SU-DHL-6 (cell line): ENCODE results near the gene POLN.

Source experiments
- CTCF ChIP-seq: fragments of 200-600 bp; sonication (generic); IDR thresholded peaks from one replicate; pipeline ENCODE4 v1.5.1; 2017; ENCODE audit warnings: antibody characterized with exemption, mild to moderate bottlenecking, low read length, moderate library complexity; ENCODE audit not compliant: insufficient read depth, poor library complexity, severe bottlenecking
- EZH2phosphoT487 ChIP-seq: fragments of 200-600 bp; sonication (generic), shearing (Covaris generic); conservative IDR thresholded peaks from 2 replicates; pipeline ENCODE4 v1.6.1; 2018; ENCODE audit warnings: mild to moderate bottlenecking, antibody characterized with exemption, low read length, moderate library complexity, mixed read lengths

DNA sequence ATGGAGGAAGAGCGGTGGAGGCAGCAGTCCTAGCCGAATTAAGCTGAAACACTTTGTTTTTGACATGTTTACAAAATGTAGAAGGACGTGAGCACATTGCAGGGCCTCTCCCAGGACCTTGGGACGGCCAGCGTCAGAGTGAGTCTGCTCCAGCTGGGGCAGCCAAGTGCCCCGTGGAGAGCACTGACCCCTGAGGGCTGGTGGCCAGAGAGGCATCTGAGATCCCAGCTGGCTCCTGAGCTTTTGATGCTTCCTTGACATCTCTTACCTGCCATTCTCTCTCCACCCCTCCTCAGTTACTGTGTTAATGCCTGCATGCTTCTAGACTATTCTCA is 158.1 kb downstream of the POLN start:
- TF ChIP-seq CTCF (no peak), EZH2phosphoT487 (no peak)
